Left lung (tissue), 10 donors: ENCODE results near the gene SIM1. TPM values are rescaled to one million over a fixed set of nuclear protein-coding genes. Genes with fewer than 3 reads are reported as not detected.

Experiments used
- ATAC-seq: fragments of 200-7000 bp; cut with Tn5 transposase; one replicate; pipeline ENCODE4 v1.9.1; 2020; ENCODE audit warnings: moderate library complexity
- DNase-seq, 4 donors: peaks; one replicate each; pipeline ENCODE4 v3.0.0-alpha.2; 2013 to 2020
- H3K27ac ChIP-seq, 2 donors: fragments of 200-600 bp; sonication (generic) in 1 of 2; one replicate each; pipeline versions ENCODE4 v1.5.0 to v1.8.0; 2020 to 2021
- H3K27me3 ChIP-seq, 2 donors: fragments of 200-600 bp; sonication (generic) in 1 of 2; one replicate each; pipeline versions ENCODE4 v1.5.0 to v1.8.0; 2020 to 2021
- H3K36me3 ChIP-seq, 2 donors: fragments of 200-600 bp; sonication (generic) in 1 of 2; one replicate each; pipeline versions ENCODE4 v1.5.0 to v1.8.0; 2020 to 2021
- H3K4me1 ChIP-seq, 2 donors: fragments of 200-600 bp; one replicate each; pipeline ENCODE4 v1.8.0; 2021
- H3K4me3 ChIP-seq, 2 donors: fragments of 200-600 bp; sonication (generic) in 1 of 2; one replicate each; pipeline versions ENCODE4 v1.5.0 to v1.8.0; 2020 to 2021; ENCODE audit warnings: mild to moderate bottlenecking in 1 of 2
- H3K9me3 ChIP-seq, 2 donors: fragments of 200-600 bp; sonication (generic) in 1 of 2; one replicate each; pipeline versions ENCODE4 v1.5.0 to v1.8.0; 2020 to 2021
- CTCF ChIP-seq, 2 donors: fragments of 200-600 bp; sonication (generic) in 1 of 2; IDR thresholded peaks; one replicate each; pipeline versions ENCODE4 v1.5.0 to v1.8.0; 2021; ENCODE audit warnings: antibody characterized with exemption in 2 of 2
- intact Hi-C, 2 donors: fragments of 100-400 bp; cut with DNase I; formaldehyde crosslinking; loops; one replicate each; pipeline versions ENCODE4 v1.11.2 to v1.14.2; 2022
- polyA plus RNA-seq, 6 donors: library from polyadenylated mRNA; unstranded; fragments of 120-200 nt; gene quantifications; one replicate each; pipeline ENCODE4 v1.2.1, GENCODE V29; 2013; ENCODE audit not compliant: insufficient read length in 6 of 6
- total RNA-seq, 2 donors: library from RNA; stranded (reverse); fragmentation: NEBNext Ultra II Directional; extraction: Animal tissue kit (Norgen Biotek cat#: 25700); gene quantifications; one replicate each; pipeline ENCODE4 v1.2.1, GENCODE V29; 2021
- donor health status: DM: no; HTN: yes; CAD: no.
- donor health status: DM: no; HTN: no; CAD: no.

Gene SIM1
- total and polyA plus RNA-seq, 8 donors = 0.03 to 0.32 (median 0.08) TPM; not detected in 3

- H3K27ac ChIP-seq = no peak overlapping the region
- H3K4me1 ChIP-seq = no peaks in the 10 kb centered on the region
- ATAC-seq (no peak), DNase-seq (no peak)
- intact Hi-C loops = no loop called here
- no peak for TF ChIP-seq CTCF (IDR thresholded peaks at IDR 0.05)
- no peaks in the 10 kb centered on the region for H3K9me3 ChIP-seq
- no peak overlapping the region for H3K4me3 ChIP-seq
- no peaks in the 10 kb centered on the region for H3K36me3 ChIP-seq
- no peaks in the 10 kb centered on the region for H3K27me3 ChIP-seq
Observed at GRCh38 chr6:100426241-100426640, 38.5 kb downstream of the SIM1 start.

- H3K27ac ChIP-seq = no peak overlapping the region
- intact Hi-C loops = no loop called here
- TF ChIP-seq CTCF (IDR thresholded peaks at IDR 0.05) = no peak
Observed at GRCh38 chr6:100420711-100421110, 44.0 kb downstream of the SIM1 start.

GRCh38 chr6:100417036-100417435, 47.7 kb downstream of the SIM1 start:
- Histone ChIP-seq H3K4me3 (no peak overlapping the region), H3K4me1 (no peaks in the 10 kb centered on the region), H3K27ac (no peak overlapping the region), H3K9me3 (no peaks in the 10 kb centered on the region), H3K27me3 (no peaks in the 10 kb centered on the region), H3K36me3 (no peaks in the 10 kb centered on the region)
- ATAC-seq (no peak), DNase-seq (no peak)
- no peak for TF ChIP-seq CTCF (IDR thresholded peaks at IDR 0.05)
- intact Hi-C loops = no loop called here

More at GRCh38 chr6:100420711-100421110, 44.0 kb downstream of the SIM1 start:
- Histone ChIP-seq H3K4me1 (no peaks in the 10 kb centered on the region), H3K27me3 (no peaks in the 10 kb centered on the region), H3K9me3 (no peaks in the 10 kb centered on the region), H3K36me3 (no peaks in the 10 kb centered on the region), H3K4me3 (no peak overlapping the region)
- DNase-seq (no peak), ATAC-seq (no peak)

GRCh38 chr6:100415768-100416167, 49.0 kb downstream of the SIM1 start:
- H3K36me3 ChIP-seq = no peaks in the 10 kb centered on the region
- no peak overlapping the region for H3K4me3 ChIP-seq
- H3K9me3 ChIP-seq = no peaks in the 10 kb centered on the region
- intact Hi-C loops = no loop called here
- H3K4me1 ChIP-seq = no peaks in the 10 kb centered on the region
- TF ChIP-seq CTCF (IDR thresholded peaks at IDR 0.05) = no peak
- DNase-seq = no peak
- no peak overlapping the region for H3K27ac ChIP-seq
- ATAC-seq = no peak
- no peaks in the 10 kb centered on the region for H3K27me3 ChIP-seq

- no peak for TF ChIP-seq CTCF (IDR thresholded peaks at IDR 0.05)
- Histone ChIP-seq H3K4me3 (no peak overlapping the region), H3K4me1 (no peaks in the 10 kb centered on the region), H3K27ac (no peak overlapping the region), H3K9me3 (no peaks in the 10 kb centered on the region), H3K36me3 (no peaks in the 10 kb centered on the region), H3K27me3 (no peaks in the 10 kb centered on the region)
- intact Hi-C loops = no loop called here
- ATAC-seq (no peak), DNase-seq (no peak)
Observed at GRCh38 chr6:100412872-100413271, 51.8 kb downstream of the SIM1 start.
